Caki2 (cell line): ENCODE results near the gene PCDHB1. TPM values are rescaled to one million over a fixed set of nuclear protein-coding genes. Genes with fewer than 3 reads are reported as not detected.
A peak's percentile ranks its signal among the peaks of the same experiment; 100 is the strongest.

Source experiments
- DNase-seq: peaks from one replicate; pipeline ENCODE4 v3.0.0-alpha.2; 2015; ENCODE audit warnings: low read depth
- in situ Hi-C: cut with HindIII; loops from 2 replicates; pipeline ENCODE4 v1.10.0; 2016; ENCODE audit warnings: low sequenced_read_pairs, low pct_unique_long_range_greater_than_20kb, mixed read lengths
- total RNA-seq: library from RNA; depleted of rRNA; stranded (reverse); fragments of >200 nt; shearing (Covaris generic); gene quantifications from 2 replicates; pipeline ENCODE4 v1.2.3, GENCODE V29; 2014; ENCODE audit warnings: low replicate concordance; rRNA removed

PCDHB1 gene, protein sequence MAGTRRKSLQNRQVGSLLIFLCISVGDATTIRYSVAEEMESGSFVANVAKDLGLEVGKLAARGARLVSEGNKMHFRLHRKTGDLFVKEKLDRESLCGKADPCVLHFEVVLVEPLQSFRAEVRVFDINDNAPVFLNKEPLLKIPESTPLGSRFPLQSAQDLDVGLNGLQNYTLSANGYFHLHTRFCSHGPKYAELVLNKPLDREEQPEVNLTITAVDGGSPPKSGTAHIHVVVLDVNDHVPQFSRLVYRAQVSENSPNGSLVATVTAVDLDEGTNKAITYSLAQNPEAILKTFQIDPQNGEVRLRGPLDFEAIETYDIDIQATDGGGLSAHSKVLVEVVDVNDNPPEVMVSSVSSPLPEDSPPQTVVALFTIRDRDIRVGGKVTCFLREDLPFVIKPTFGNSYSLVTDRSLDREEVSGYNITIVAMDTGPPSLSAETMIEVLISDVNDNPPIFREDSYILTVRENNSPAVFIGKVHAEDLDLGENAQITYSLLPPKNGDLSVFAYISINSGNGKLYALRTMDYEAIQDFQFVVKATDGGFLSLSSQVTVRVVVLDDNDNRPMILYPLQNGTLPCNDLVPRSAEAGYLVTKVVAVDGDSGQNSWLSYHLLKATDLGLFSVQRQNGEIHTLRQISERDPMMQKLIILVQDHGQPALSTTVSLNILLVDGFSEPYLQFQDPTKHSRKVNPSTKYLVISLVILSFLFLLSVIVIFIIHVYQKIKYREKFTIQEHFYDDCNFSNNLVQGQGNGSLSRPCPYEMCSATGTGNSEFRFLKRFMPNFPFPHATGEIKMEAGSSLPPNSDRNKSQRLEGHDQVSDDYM
- total RNA-seq, result not detected in 2 replicates

DNA sequence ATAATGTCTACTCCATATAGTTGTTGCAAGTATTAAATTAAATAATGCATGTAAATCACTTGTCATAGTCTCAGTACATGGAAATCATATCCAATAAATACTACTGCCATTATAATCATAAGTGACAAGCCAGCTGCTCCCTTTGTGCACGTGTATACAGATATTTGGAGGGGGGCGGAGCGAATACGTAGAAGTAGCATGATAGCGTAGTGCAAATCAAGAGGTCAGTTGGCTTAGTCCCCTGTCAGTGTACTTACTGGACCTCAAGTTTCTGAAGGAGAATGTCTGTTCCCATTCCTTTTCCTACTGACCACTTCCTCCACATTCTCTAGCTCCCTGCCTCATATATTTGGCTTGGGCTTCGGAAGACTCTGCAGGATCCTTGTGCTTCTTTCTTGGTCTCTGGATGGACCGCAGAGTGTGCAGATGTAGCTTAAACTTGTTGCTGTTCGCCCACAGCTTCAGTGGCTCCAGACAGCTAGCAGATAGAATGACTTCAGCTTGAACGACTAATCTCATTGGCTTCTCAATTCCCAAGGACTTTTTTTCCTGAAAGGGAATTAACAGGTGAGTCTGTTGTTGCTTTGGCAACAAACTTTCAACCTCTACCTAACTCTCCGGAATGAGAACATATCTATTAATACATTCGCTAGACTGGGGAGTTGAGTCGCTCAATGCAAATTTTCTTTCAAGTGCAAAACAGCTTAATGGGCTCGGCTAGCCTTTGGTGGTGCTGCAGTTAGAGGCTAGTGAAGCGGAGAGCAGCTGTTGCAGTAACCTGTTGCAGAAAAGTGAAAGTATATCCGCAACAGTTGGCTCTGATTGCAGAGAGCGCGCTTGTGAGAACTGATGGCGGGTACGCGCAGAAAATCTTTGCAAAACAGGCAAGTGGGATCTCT, at the start of gene PCDHB1:
PCDHB1 (plus strand) TSS at position 753 of the 899 bp plus-strand sequence; CDS start at position 850, 97 bp downstream.
- in situ Hi-C loops, result no loop called here
- DNase-seq, result no peak

DNA sequence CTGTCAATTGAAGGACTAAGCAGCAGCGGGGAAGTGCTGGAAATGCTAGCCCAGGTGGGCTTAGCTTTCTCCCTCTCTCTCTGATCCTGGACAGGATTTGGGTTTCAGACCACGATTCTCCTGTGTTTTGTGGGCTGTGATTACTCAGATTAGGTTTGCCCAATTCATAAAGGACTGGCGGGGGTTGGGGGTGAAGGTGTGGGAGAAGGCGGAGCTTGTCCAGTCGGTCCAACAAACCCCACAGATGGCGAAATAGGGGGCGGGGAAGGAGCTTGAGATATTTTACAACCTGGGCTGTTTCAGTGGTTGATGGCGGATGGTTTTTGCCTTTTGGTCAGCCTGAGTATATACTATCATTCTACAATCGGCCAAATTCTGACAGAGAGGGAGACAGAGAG, 49.7 kb upstream of the PCDHB1 start:
- in situ Hi-C loops, result no loop called here
- DNase-seq, result peak; percentile 58

- in situ Hi-C loops, result no loop called here
Observed at GRCh38 chr5:141001844-141002604, 49.1 kb upstream of the PCDHB1 start.

DNA sequence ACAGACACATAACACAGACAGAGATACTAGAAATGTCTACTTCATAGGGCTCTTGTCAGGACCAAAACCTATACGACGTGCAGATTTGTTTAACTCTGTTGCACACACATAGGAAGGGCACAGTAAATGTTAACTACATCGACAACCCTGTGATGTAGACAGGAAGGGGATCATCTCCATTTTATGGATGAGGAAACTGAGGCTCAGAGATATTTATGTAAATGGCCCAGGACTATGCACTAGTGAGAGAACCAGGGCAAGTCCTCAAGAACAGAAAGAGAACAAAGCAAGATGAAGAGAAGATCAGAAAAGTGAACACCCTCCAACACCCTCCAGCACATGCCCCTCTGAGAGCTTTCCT, 48.6 kb upstream of the PCDHB1 start:
- no peak for DNase-seq
- in situ Hi-C loops, result no loop called here

More at GRCh38 chr5:141001844-141002604, 49.1 kb upstream of the PCDHB1 start:
- peak; percentile 64 for DNase-seq

GRCh38 chr5:141003031-141003430, 48.1 kb upstream of the PCDHB1 start:
- DNase-seq, result no peak
- in situ Hi-C loops, result no loop called here

DNA sequence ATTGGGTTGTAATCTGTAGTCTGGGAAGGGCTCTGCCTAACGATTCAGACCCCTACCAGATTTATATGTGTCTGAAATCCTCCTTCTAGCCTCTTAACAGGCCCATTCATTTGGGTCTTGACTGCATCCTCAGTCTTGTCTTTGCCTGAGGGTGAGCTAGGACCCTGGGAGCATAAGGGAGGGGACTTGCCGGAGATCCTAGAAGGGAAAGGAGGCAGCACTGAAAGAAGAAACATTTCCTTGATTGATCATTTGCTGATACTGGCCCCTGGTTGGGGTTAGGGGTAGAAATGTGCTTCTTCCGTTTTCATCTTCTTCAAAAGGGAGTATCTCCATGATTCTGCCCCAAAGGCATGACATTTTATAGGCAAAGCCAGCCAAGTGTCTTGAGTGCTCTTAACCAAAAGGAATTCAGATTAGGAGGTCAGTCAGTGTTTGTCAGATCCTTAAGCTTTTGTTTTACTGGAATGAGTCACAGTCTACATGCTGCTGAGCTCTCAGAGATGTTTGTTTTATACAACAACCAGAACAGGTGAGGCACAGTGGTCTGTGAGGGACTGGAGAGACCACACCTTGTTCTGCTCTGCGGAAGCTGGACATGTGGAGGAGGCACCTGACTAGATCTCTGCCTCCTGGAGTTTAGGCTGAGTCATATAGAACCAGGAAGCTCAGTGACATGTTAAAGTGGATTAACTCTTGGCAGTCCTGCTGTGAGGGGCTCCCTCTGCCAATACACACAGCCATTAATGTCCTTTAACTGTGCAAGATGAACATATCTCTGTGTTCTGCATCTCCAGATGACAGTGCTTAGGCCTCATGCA, 47.2 kb upstream of the PCDHB1 start:
- peak; percentile 95 for DNase-seq
- in situ Hi-C loops, result no loop called here

GRCh38 chr5:141007791-141008190, 43.4 kb upstream of the PCDHB1 start:
- DNase-seq, result no peak
- in situ Hi-C loops, result no loop called here

DNA sequence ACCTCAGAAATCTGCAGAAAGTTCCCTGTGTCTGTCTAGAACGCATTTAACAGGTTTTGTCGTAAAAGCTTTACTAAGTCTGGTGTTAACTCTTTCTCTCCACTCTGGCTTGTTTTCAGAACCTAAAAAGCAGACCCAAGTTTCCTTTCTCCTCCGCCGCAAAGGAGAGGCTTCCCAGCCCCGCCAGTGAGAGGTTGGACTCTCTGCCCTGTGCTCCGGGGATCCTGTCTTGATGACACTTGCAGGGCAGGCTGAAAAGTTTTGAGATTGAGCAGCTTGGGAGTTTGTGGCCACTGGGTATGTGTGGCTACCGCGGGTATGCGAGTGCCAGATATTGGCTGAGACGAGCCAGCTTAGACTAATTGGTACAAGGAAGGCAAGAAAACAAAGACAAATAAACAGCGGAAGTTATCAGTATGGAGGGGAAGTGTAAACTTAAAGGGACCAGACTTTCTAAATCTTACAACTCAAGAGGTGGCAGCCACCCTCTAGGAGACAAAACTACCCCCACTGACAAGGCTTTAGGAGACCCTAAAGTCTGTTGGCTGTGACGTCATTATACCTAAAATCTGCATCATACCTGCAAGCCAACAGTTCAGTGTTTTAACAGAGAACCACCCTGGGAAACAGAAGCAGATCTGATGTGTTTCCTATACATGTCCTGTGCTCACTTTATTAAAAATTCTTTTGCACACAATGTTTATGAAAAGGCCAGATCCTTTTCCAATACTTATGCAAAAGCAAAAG, 41.0 kb upstream of the PCDHB1 start:
- in situ Hi-C loops, result no loop called here
- no peak for DNase-seq

DNA sequence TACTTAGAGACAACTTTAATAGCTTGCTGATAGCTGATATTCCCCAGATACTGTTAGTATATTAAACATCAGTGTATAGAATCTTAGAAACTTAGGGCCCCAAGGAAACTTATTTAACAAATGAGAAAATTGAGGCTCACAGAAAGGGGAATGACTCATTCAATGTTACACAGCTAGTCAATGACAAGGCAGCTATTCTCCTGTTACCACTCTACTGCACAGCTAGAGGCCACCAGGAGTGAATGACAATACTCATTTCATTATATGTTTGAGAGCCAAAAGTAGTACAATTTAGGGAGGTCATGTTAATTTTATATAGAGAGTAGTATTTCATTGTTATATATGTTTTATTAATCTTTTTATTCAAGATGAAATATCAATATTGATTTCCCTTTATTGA, 33.2 kb upstream of the PCDHB1 start:
- DNase-seq, result no peak
- in situ Hi-C loops, result no loop called here

- in situ Hi-C loops, result no loop called here
- DNase-seq, result no peak
Observed at GRCh38 chr5:141022384-141022783, 28.8 kb upstream of the PCDHB1 start.

- in situ Hi-C loops, result no loop called here
- DNase-seq, result no peak
Observed at GRCh38 chr5:141031006-141031405, 20.2 kb upstream of the PCDHB1 start.

DNA sequence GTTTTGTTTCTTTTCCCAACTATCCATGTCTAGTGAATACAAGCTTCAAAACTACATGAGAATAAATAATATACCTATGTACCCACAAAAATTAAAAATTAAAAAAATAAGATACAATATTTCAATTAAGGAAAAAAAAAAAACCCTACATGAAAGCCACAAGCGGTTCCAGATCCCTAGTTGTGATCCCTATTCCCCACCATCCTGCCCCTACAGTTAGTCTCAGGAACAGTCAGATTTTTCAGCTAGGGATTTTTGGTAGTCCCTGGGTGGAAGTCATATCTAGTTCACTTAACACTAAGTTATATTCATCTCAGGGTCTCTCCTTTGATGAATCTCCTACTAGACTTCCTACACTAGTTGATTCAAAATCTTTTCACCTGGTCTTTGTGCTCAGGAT, 18.5 kb upstream of the PCDHB1 start:
- no peak for DNase-seq
- in situ Hi-C loops, result no loop called here

- in situ Hi-C loops, result no loop called here
- DNase-seq, result peak; percentile 6
Observed at GRCh38 chr5:141039061-141039460, 12.1 kb upstream of the PCDHB1 start.

- in situ Hi-C loops, result no loop called here
- no peak for DNase-seq
Observed at GRCh38 chr5:141039517-141039916, 11.7 kb upstream of the PCDHB1 start.

- peak; percentile 94 for DNase-seq
- in situ Hi-C loops, result no loop called here
Observed at GRCh38 chr5:141040093-141040770, 10.9 kb upstream of the PCDHB1 start.
